GM15510 (cell line): ENCODE data around the gene ACO2.

ENCODE experiments used
- POLR2A ChIP-seq: IDR thresholded peaks from 3 replicates; pipeline ENCODE4 v1.6.1; 2011; ENCODE audit warnings: borderline replicate concordance; ENCODE audit not compliant: insufficient read length; ENCODE audit errors: extremely low read depth

The ACO2 gene

DNA sequence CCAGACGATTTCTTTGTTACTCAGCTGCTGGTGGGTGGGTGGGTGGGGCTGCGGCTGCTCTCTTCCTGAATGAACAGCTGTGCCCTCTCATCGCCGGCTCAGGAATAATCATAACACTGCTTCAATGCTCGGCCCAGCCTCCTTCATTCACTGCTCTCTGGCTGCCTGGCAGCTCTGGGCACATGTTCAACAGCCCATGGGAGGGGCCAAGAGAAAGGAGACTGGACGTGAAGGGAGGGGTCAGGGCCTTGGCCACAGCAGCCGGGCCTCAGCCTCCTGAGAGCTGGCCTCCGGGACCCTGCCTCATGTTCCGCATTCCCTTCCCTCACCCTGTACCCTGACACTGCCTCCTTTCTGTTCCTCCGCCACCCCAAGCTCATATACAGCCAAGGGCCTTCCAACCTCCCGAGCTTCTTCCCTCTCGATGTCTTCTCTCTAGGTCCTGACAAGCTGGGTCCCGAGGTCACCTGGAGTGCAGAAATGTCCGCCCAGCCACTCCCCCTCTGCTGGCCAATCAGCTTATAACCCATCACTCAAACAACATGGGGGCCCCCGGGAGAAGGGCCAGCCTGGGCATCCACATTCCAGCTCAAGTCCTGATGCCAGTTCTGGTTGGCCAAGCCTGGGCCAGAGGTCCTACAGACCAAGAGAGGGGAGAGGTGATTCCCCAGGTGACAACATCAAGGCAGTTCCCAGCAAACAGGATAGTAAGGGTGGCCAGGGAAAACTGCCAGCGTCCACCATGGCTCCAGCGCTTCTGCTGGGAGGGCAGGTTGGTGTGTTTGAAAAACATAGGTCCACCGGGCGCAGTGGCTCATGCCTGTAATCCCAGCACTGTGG, 88.7 kb downstream of the ACO2 start:
- TF ChIP-seq POLR2A, result no peak

GRCh38 chr22:41560095-41560471, 91.2 kb downstream of the ACO2 start:
- TF ChIP-seq POLR2A, result no peak

GRCh38 chr22:41561335-41561734, 92.4 kb downstream of the ACO2 start:
- no peak for TF ChIP-seq POLR2A

GRCh38 chr22:41561788-41562187, 92.9 kb downstream of the ACO2 start:
- no peak for TF ChIP-seq POLR2A

- no peak for TF ChIP-seq POLR2A
These were observed 93.5 kb downstream of the ACO2 start for GRCh38 chr22:41562461-41562860.

GRCh38 chr22:41563051-41563711, 94.3 kb downstream of the ACO2 start:
- no peak for TF ChIP-seq POLR2A

GRCh38 chr22:41564563-41564962, 95.6 kb downstream of the ACO2 start:
- no peak for TF ChIP-seq POLR2A

DNA sequence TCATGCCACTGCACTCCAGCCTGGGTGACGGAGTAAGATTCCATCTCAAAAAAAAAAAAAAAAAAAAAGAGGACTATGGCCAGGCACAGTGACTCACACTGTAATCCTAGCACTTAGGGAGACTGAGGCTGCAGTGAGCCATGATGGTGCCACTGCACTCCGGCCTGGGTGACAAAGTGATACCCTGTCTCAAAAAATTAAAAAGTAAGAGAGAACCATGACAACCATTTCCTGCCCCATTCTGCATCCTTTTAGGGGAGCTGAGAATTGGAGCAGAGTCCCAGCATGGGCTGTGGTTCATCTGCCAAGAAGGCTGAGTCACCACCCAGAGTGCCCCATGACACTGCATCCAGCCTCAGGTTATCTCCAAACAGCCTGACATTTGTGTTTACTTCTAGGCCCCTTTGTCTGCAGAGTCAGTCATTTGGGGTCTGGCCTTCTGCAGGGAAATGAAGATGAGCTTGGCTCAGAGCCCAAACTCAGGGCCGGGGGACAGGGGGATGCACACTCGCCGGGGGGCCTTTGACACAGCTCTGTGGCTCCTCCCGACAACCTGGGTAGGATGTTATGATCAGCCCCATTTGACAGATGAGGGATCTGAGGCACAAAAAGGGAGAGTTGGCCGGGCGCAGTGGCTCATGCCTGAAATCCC, 96.6 kb downstream of the ACO2 start:
- no peak for TF ChIP-seq POLR2A

DNA sequence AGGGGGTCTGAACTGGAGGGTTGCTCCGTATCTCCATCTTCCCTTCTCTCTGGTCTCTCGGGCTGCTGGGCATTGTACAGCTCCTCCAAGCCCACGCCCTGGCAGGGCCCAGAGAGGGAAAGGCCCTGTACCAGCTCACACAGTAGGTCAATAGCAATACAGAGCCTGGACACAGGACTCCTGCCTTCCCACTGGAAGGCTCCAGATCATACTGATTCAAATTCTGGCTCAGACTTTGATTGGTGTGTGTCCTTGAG, 98.5 kb downstream of the ACO2 start:
- TF ChIP-seq POLR2A, result no peak

GRCh38 chr22:41568811-41569210, 99.9 kb downstream of the ACO2 start:
- no peak for TF ChIP-seq POLR2A

- TF ChIP-seq POLR2A, result no peak
These were observed 101.3 kb downstream of the ACO2 start for GRCh38 chr22:41570221-41570620.

DNA sequence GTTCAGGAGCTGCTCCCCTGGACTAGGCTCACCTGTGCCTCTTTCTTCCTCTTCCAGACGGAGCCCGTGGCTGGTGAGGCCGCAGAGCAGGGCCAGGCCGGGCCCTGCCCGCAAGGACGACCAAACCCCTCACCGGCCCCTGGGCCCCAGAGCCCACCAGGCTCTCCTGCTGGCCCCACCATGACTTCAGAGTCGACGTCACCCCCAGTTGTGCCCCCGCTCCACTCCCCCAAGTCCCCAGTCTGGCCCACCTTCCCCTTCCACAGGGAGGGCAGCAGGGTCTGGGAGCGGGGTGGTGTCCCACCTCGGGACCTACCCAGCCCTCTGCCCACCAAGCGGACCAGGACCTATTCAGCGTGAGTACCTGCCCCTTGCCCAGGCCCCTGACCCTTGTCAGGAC, 102.9 kb downstream of the ACO2 start:
- TF ChIP-seq POLR2A, result no peak

GRCh38 chr22:41573677-41574076, 104.8 kb downstream of the ACO2 start:
- TF ChIP-seq POLR2A, result no peak

DNA sequence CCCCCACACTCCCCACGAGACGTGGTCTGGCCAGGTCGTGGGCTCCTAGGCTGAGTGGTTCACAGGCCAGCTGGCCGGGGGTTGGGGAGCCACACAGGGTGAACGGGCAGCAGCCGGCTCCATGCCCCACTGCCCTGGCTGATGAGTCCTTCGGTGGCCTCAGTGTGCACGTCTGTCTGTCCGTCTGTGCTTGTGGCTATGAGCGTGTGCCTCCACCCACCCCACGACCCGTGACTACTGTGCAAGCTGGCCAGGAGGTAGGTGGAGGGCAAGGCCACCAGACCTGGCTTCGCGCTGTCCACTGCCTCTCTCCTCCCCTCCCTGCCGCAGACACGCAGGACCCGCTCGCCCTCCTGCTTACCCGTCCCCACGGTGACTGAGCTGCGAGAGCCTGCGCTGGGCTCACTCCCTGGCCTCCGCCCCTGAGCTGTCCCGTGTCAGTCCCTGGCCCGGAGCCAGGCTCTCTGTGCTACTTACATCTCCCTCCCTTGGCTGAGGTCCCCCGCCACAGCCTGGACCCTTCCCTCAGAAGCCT, 106.0 kb downstream of the ACO2 start:
- TF ChIP-seq POLR2A, result no peak

DNA sequence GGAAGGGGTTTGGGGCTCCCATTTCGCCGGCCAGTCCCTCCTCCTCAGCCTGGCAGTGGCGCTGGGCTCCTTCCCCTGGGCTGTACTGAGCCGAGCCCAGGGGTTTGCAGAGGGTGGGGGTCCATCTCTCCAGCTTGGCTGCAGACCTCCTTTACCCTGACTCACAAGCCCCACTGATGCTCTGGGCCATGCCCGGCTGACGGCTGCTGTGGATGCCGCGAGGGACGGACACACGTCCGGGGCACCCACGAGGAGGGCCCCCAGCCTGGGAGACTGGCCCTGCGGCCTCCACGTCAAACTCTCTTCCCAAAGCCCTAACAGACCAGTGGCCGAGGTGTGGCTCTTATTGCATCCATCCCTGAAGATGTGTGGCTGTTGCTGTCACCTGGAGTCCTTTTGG, 106.6 kb downstream of the ACO2 start:
- TF ChIP-seq POLR2A, result no peak

DNA sequence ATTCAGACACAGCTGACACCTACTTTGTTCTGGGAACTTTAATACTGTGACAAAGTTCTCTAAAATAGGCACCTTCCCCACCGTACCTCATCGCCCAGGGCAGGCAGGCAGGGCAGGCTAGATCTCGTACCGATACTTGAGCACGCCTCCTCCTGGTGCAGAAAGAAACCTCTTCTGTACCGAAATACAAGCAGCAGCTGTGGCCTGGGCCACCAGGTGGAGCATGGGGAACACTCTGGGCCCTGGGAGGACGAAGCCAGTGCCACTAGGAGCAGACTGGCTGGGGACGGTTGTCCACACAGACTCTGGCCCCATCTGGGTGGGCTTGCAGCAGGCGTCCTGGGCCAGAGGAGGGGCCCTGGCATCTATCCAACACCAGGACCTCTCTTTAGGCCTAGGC, 108.0 kb downstream of the ACO2 start:
- TF ChIP-seq POLR2A, result no peak
